ENCODE results near the gene PRKN. TPM values are rescaled to one million over a fixed set of nuclear protein-coding genes. Genes with fewer than 3 reads are reported as not detected.

Gene PRKN
- total and polyA plus RNA-seq, 9 of the 15 experiments (the other 6 are each of a cell fraction or from before 2014, with no cell fraction given) = 0.03 to 0.96 (median 0.15) TPM; not detected in 2

DNA sequence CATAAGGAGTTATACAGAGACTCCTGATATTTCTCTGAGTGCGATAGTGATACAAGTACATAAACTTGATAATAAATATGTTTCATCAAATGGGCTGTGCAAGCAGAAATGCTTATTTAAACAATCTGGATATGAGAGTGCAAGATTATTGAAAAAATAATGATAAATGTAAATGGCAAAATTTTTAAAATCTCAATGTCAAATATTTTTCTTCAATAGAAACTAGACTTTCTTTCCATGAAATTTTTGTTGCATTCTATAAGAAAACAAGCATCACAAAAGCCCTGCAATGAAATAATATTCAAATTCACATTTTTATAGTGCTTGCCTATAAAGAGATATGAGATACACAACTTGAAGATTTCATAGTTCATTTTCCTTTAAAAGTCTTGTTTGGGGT lies 2.9 kb upstream of the PRKN start:
- H3K27me3 ChIP-seq (ENCODE audit: control insufficient read depth in 2 of 2, insufficient read depth in 2 of 2, low read length in 2 of 2) = no peaks in the 10 kb centered on the region
- TF ChIP-seq ZNF764 (CRISPR knock-in tag; IDR thresholded peaks at IDR 0.05; ENCODE audit: low read depth) (no peak), ILF3 (IDR thresholded peaks at IDR 0.05; ENCODE audit: borderline replicate concordance) (no peak), ZNF696 (CRISPR knock-in tag; conservative IDR thresholded peaks at IDR 0.05) (no peak), ZNF507 (tag; conservative IDR thresholded peaks at IDR 0.05) (peak; percentile 80)
- intact Hi-C loops (cut with micrococcal nuclease) (no loop called here), in situ Hi-C loops (cut with MboI) (no loop called here)
- BruUV-seq (replicated peaks) = no TSS peak
- H4K20me1 ChIP-seq (replicated peaks; ENCODE audit: control insufficient read depth, insufficient read depth, low read length) = no peaks in the 10 kb centered on the region
- ATAC-seq (no peak), DNase-seq (ENCODE audit: extremely low read depth in 1 of 4, low spot score in 3 of 4) (no peak), FAIRE-seq (no peak)
- H3K9ac ChIP-seq (ENCODE audit: insufficient read depth in 1 of 2, low read depth in 2 of 2, low read length in 2 of 2) = no peak overlapping the region
- H3K4me2 ChIP-seq (ENCODE audit: insufficient read depth, low read length) = no peak overlapping the region
- H2AFZ ChIP-seq (ENCODE audit: low read depth, low read length) = no peak overlapping the region
- 5% methylated on average over 1 of the region's 1 CpG for WGBS (ENCODE audit: insufficient coverage, low coverage, missing lambda C conversion rate)
- CTCF ChIA-PET (ENCODE audit: low intra/inter-chr PET ratio) = no interaction called here
- POLR2A ChIA-PET = no interaction called here
- H3K4me3 ChIP-seq = no peak overlapping the region
- no peaks in the 10 kb centered on the region for H3K9me1 ChIP-seq (ENCODE audit: control insufficient read depth, insufficient read depth, low read length)
- no peaks in the 10 kb centered on the region for H3K9me3 ChIP-seq (replicated peaks; ENCODE audit: control insufficient read depth, insufficient read depth, low read depth, low read length)
- no peaks in the 10 kb centered on the region for H3K79me2 ChIP-seq (ENCODE audit: control insufficient read depth, insufficient read depth, low read length)
- H3K4me1 ChIP-seq (replicated peaks in 1 of 2; ENCODE audit: control insufficient read depth in 2 of 2, insufficient read depth in 2 of 2, low read length in 2 of 2) = peaks cover 0 to 13% of the 10 kb centered on the region in 2 experiments; a peak in 3 of 5 replicates
- H3K36me3 ChIP-seq (ENCODE audit: control insufficient read depth, insufficient read depth, low read length) = no peaks in the 10 kb centered on the region
- no peak overlapping the region for H3K27ac ChIP-seq (ENCODE audit: extremely low read depth, low read depth, low read length)

DNA sequence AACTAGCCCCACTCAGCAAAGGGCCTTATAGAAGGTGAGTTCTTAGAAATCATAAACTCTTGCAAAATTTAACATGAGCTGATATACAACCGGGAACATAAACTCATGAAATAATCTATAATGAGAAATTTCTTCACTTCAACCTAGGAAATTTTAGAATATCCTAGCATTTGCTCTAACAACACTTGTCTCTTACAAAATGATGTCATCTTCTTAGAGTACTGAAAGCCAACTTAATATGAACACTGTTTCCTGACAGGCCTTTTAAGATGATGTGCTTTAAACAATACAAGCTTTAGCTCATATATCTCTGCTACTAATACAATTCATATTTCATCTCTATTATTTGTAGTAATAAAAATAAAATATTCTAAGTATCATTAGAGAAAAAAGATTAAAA lies 1.1 kb upstream of the PRKN start:
- no peaks in the 10 kb centered on the region for H3K79me2 ChIP-seq (ENCODE audit: control insufficient read depth, insufficient read depth, low read length)
- no peaks in the 10 kb centered on the region for H3K27me3 ChIP-seq (ENCODE audit: control insufficient read depth in 2 of 2, insufficient read depth in 2 of 2, low read length in 2 of 2)
- no peaks in the 10 kb centered on the region for H3K36me3 ChIP-seq (ENCODE audit: control insufficient read depth, insufficient read depth, low read length)
- in situ Hi-C loops (cut with MboI) (no loop called here), intact Hi-C loops (cut with micrococcal nuclease) (no loop called here)
- ChIA-PET CTCF (ENCODE audit: low intra/inter-chr PET ratio) (no interaction called here), POLR2A (interaction anchor here (0.6 kb wide), 1 partner anchor 1296 kb away, joined by 3 read pairs; no protein-coding TSS in a partner anchor)
- H3K9me3 ChIP-seq (replicated peaks; ENCODE audit: control insufficient read depth, insufficient read depth, low read depth, low read length) = no peaks in the 10 kb centered on the region
- no peak overlapping the region for H3K4me2 ChIP-seq (ENCODE audit: insufficient read depth, low read length)
- peak overlapping the region; percentile 71 for H2AFZ ChIP-seq (ENCODE audit: low read depth, low read length)
- ATAC-seq (no peak), FAIRE-seq (no peak), DNase-seq (ENCODE audit: extremely low read depth in 1 of 4, low spot score in 3 of 4) (no peak)
- H3K9me1 ChIP-seq (ENCODE audit: control insufficient read depth, insufficient read depth, low read length) = no peaks in the 10 kb centered on the region
- no peaks in the 10 kb centered on the region for H4K20me1 ChIP-seq (replicated peaks; ENCODE audit: control insufficient read depth, insufficient read depth, low read length)
- H3K4me1 ChIP-seq (replicated peaks in 1 of 2; ENCODE audit: control insufficient read depth in 2 of 2, insufficient read depth in 2 of 2, low read length in 2 of 2) = peaks cover 0 to 13% of the 10 kb centered on the region in 2 experiments; a peak in 3 of 5 replicates
- WGBS (ENCODE audit: insufficient coverage, low coverage, missing lambda C conversion rate) = 0% methylated on average over 1 of the region's 1 CpG
- no TSS peak for BruUV-seq (replicated peaks)
- H3K9ac ChIP-seq (ENCODE audit: insufficient read depth in 1 of 2, low read depth in 2 of 2, low read length in 2 of 2) = no peak overlapping the region
- no peak overlapping the region for H3K4me3 ChIP-seq
- H3K27ac ChIP-seq (ENCODE audit: extremely low read depth, low read depth, low read length) = no peak overlapping the region
- TF ChIP-seq SMARCE1 (IDR thresholded peaks at IDR 0.05) = no peak
- no peak for TF ChIP-seq WHSC1 (IDR thresholded peaks at IDR 0.05; ENCODE audit: low read length)
- TF ChIP-seq, protein P1, sequence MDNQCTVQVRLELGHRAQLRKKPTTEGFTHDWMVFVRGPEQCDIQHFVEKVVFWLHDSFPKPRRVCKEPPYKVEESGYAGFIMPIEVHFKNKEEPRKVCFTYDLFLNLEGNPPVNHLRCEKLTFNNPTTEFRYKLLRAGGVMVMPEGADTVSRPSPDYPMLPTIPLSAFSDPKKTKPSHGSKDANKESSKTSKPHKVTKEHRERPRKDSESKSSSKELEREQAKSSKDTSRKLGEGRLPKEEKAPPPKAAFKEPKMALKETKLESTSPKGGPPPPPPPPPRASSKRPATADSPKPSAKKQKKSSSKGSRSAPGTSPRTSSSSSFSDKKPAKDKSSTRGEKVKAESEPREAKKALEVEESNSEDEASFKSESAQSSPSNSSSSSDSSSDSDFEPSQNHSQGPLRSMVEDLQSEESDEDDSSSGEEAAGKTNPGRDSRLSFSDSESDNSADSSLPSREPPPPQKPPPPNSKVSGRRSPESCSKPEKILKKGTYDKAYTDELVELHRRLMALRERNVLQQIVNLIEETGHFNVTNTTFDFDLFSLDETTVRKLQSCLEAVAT (IDR thresholded peaks at IDR 0.05) = no peak
- no peak for TF ChIP-seq ZNF24 (IDR thresholded peaks at IDR 0.05)
- TF ChIP-seq, protein P2, sequence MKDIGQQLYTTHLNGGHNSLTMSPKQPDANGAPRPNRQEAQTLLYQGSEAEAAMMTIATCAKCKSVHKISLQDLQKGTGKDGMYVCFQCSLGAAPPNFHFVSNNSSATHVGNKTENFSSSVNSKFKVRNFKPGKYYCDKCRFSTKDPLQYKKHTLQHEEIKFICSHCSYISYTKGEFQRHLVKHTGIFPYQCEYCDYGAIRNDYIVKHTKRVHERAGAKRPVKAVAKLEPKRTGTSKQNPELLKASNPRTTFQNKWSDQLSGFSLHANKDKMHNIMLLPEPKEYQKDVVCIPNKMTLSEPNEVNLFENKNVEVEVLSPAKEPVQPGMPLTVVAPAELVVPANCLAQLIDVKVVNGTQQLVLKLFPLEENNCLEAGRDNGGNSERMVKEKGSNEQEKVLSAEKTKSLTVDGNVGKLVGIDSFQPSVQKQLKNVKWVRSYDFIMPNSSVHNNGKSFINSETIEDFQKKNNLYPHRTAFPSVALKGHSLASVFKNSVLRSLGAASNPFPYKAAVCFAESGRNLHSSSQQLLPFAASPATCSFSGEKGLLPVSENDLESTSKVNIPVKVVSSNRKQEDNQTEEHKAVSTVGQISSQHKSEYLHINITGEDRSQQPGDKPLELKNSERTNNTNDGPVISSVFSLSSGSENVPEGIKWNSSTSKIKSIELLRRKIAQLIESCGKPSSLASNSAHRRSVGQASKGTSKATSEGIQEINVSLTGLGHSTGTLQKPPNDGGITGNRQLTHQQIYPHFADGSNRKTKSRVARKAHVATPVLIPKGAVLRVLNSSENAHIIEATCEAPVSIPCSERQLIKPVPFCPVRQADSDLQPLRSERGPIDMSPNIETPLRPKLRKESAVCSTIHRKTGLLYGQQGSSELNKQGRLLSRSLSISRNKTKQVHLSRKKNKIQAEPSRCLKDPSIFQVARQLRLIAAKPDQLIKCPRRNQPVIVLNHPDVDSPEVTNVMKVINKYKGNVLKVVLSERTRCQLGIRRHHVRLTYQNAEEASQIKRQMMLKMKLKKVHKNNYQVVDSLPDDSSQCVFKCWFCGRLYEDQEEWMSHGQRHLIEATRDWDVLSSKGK (CRISPR knock-in tag; IDR thresholded peaks at IDR 0.05) = no peak
- TF ChIP-seq EGR1 (conservative IDR thresholded peaks at IDR 0.05) = no peak
- TF ChIP-seq ZFP30 (CRISPR knock-in tag; IDR thresholded peaks at IDR 0.05; ENCODE audit: borderline replicate concordance) = no peak
